Psoas muscle (tissue), 8 donors: ENCODE results near the gene ASB1. TPM values are rescaled to one million over a fixed set of nuclear protein-coding genes. Genes with fewer than 3 reads are reported as not detected.

Experiments used
- ATAC-seq, 4 donors: fragments of 200-7000 bp; cut with Tn5 transposase; one replicate each; pipeline ENCODE4 v1.9.1; 2020; ENCODE audit warnings: moderate library complexity in 3 of 4, mild to moderate bottlenecking in 2 of 4
- DNase-seq, 2 donors: peaks; one replicate each; pipeline ENCODE4 v3.0.0-alpha.2; 2020
- H3K27ac ChIP-seq: fragments of 200-600 bp; one replicate; pipeline ENCODE4 v1.8.0; 2022
- H3K27me3 ChIP-seq, 3 donors: fragments of 200-600 bp in 1 of 3; one replicate each; pipeline versions ENCODE4 v1.6.1 to v1.8.0; 2013 to 2022; ENCODE audit warnings: low read length in 2 of 3, mild to moderate bottlenecking in 2 of 3, moderate library complexity in 1 of 3; ENCODE audit not compliant: insufficient read depth in 3 of 3
- H3K36me3 ChIP-seq, 2 donors: fragments of 200-600 bp in 1 of 2; one replicate each; pipeline versions ENCODE4 v1.6.1 to v1.8.0; 2013 to 2022; ENCODE audit warnings: low read depth in 1 of 2, mild to moderate bottlenecking in 1 of 2, moderate library complexity in 1 of 2; ENCODE audit not compliant: insufficient read depth in 1 of 2
- H3K4me1 ChIP-seq: fragments of 200-600 bp; one replicate; pipeline ENCODE4 v1.8.0; 2022
- H3K4me3 ChIP-seq: fragments of 200-600 bp; one replicate; pipeline ENCODE4 v1.8.0; 2022; ENCODE audit warnings: mild to moderate bottlenecking
- H3K9me3 ChIP-seq: fragments of 200-600 bp; one replicate; pipeline ENCODE4 v1.8.0; 2022
- CTCF ChIP-seq: fragments of 200-600 bp; IDR thresholded peaks from one replicate; pipeline ENCODE4 v1.8.0; 2022; ENCODE audit warnings: antibody characterized with exemption
- WGBS, 3 donors: extraction: QIAGEN DNeasy Blood & Tissue Kit; methylation state at CpG; one replicate each; pipeline versions ENCODE4 v1.1.6 to v1.1.7; 2013; 5-methylcytosine and 5-hydroxymethylcytosine counted together
- intact Hi-C, 2 donors: fragments of 100-400 bp; cut with DNase I; formaldehyde crosslinking; loops; one replicate each; pipeline versions ENCODE4 v1.11.0 to v1.14.2; 2022
- polyA plus RNA-seq, 3 donors: library from polyadenylated mRNA; stranded (reverse); fragments of 200-250 nt; gene quantifications; one replicate each; pipeline ENCODE4 v1.2.3, GENCODE V29; 2013
- total RNA-seq, 4 donors: library from RNA; stranded (reverse); fragmentation: NEBNext Ultra II Directional in 2 of 4; extraction: Animal tissue kit (Norgen Biotek cat#: 25700) in 2 of 4; gene quantifications; one replicate each; pipeline versions ENCODE4 v1.2.1 to v1.2.4, GENCODE V29; 2021 to 2023
- donor health status: healthy with polysubstance abuse.
- donor health status: DM: no; HTN: no; CAD: no; lungs with moderate emphysema.
- donor health status: Bipolar disorder and iron deficiency.
- donor health status: healthy.
- donor health status: DM: yes; HTN: yes; CAD: no.
- donor health status: DM: no; HTN: no; CAD: no.
- donor health status: DM: no; HTN: no; CAD: no.
- donor health status: DM: yes; HTN: yes; CAD: no.

Gene ASB1
- total and polyA plus RNA-seq, 7 donors = 21.3 to 48.0 (median 42.7) TPM

DNA sequence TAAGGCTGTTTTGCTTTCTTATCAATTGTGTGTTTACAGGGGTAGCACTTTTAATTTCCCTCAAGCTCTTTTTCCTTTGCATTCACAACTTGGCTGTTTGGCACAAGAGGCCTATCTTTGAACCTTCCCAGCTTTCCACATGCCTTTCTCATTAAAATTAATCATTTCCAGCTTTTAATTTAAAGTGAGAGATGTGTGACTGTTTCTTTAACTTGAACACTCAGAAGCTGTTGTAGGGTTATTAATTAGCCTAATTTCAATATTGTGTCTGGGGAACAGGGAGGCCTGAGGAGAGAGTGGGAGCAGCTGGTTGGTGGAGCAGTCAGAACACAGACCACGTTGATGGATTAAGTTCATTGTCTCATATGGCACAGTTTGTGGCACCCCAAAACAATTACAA lies 4.7 kb downstream of the ASB1 start:
- DNase-seq (no peak), ATAC-seq (no peak)
- intact Hi-C loops = no loop called here
- Histone ChIP-seq H3K27ac (no peak overlapping the region), H3K9me3 (peaks cover 4% of the 10 kb centered on the region), H3K4me3 (no peak overlapping the region), H3K36me3 (peaks cover 0 to 33% of the 10 kb centered on the region in 2 donors), H3K27me3 (no peaks in the 10 kb centered on the region), H3K4me1 (peaks cover 11% of the 10 kb centered on the region)
- TF ChIP-seq CTCF = no peak
- 33 to 71% (median 47%) methylated on average over 1 of the region's 1 CpG for WGBS, 3 donors

GRCh38 chr2:238433300-238433915 lies 6.7 kb downstream of the ASB1 start:
- Histone ChIP-seq H3K27ac (no peak overlapping the region), H3K27me3 (no peaks in the 10 kb centered on the region), H3K36me3 (peaks cover 0 to 51% of the 10 kb centered on the region in 2 donors), H3K4me1 (peaks cover 2% of the 10 kb centered on the region), H3K9me3 (peaks cover 4% of the 10 kb centered on the region), H3K4me3 (no peak overlapping the region)
- 92 to 95% (median 92%) methylated on average over 14 of the region's 14 CpGs for WGBS, 3 donors
- intact Hi-C loops = no loop called here
- DNase-seq (no peak), ATAC-seq (no peak)
- no peak for TF ChIP-seq CTCF

DNA sequence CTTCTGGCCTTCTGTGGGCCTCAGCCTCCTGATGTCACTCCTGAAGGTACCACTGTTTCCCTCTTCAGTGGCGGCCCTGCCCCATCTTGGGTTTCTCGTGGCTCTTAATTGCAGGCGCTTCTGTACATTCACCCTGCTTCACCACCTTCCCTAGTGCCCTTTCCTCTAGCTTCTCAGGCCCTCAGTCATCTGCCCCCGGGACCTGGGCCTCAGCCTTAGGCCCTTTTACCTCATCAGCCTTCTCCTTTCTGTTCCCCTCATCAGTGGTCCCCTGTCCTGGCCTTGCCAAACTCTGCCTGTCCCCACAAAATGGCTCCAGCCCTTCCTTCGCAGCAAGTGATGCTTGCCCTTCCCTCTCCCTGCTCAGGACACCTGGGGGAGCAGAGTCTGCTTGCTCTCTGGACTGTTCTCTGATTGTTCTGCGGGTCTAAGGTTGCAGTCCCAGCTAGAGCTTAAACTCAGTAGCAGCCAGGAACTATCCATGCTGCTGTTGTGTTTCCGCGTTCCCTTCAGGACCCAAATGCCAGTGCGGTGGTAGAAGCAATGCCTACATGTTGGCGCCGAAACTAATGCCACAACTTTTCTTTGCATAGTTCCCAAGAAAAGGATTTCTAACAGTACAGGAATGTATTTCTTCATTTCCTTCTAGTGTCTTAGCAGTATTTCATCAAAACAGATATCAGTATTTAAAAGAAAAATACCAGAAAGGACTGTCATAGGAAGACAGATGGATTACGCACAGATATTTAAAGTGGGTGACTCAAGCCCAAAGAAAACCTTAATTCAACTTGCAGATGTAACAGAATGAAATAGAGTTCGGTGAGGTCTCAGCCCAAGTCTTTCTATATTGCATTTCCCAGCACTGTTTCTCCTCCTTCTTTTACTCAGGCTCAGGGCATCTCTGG lies 7.5 kb downstream of the ASB1 start:
- Histone ChIP-seq H3K9me3 (peaks cover 4% of the 10 kb centered on the region), H3K4me3 (no peak overlapping the region), H3K4me1 (peaks cover 6% of the 10 kb centered on the region), H3K27me3 (no peaks in the 10 kb centered on the region), H3K36me3 (peaks cover 0 to 51% of the 10 kb centered on the region in 2 donors), H3K27ac (no peak overlapping the region)
- intact Hi-C loops = no loop called here
- ATAC-seq = no peak
- TF ChIP-seq CTCF = no peak
- no peak for DNase-seq
- 92 to 95% (median 95%) methylated on average over 13 of the region's 13 CpGs for WGBS, 3 donors

GRCh38 chr2:238434846-238435751 lies 8.4 kb downstream of the ASB1 start:
- WGBS, 3 donors = 90 to 93% (median 92%) methylated on average over 24 of the region's 24 CpGs
- Histone ChIP-seq H3K9me3 (peaks cover 4% of the 10 kb centered on the region), H3K27me3 (no peaks in the 10 kb centered on the region), H3K4me1 (peaks cover 15% of the 10 kb centered on the region), H3K4me3 (no peak overlapping the region), H3K27ac (no peak overlapping the region), H3K36me3 (peaks cover 0 to 53% of the 10 kb centered on the region in 2 donors)
- intact Hi-C loops = no loop called here
- no peak for TF ChIP-seq CTCF
- ATAC-seq = no peak
- no peak for DNase-seq
